Hair follicle dermal papilla cell (primary cell): ENCODE data around the gene TMCC3. TPM values are rescaled to one million over a fixed set of nuclear protein-coding genes. Genes with fewer than 3 reads are reported as not detected.

Experiments used
- small RNA-seq: library from RNA; depleted of rRNA; stranded (forward); fragments of <200 nt; gene quantifications from one replicate; pipeline ENCODE3, GENCODE V24; 2012
- total RNA-seq: library from RNA; depleted of rRNA; stranded (reverse); fragments of >200 nt; gene quantifications from 2 replicates; pipeline ENCODE4 v1.2.3, GENCODE V29; 2012

Gene TMCC3
- total RNA-seq: 0.24 and 0.49 TPM in 2 replicates

GRCh38 chr12:94650143-94651056, at the start of gene TMCC3:
TSS of gene TMCC3 (minus strand) at chr12:94650557. CDS start at chr12:94650430, 127 bp downstream.

Small RNAs within 50 kb of the gene (small RNA-seq; reads per million reads assigned to genes)
- gene LSM3P2 (not detected), gene MIR5700 (not detected)

Other genes starting within 250 kb of the TMCC3 start
- gene CEP83, start 190.7 kb downstream of the TMCC3 start, total RNA-seq: 16.3 and 20.1 TPM in 2 replicates